ENCODE data around the gene COL6A2. TPM values are rescaled to one million over a fixed set of nuclear protein-coding genes. Genes with fewer than 3 reads are reported as not detected.
"Not testable (repeated sequence)": the region's sequence is repeated elsewhere in the genome, so short reads cannot be mapped to it uniquely, and the experiment has no call there.

Gene COL6A2
- total RNA-seq, 4 donors from 2014 or later = 321 to 1,200 (median 948) TPM

DNA sequence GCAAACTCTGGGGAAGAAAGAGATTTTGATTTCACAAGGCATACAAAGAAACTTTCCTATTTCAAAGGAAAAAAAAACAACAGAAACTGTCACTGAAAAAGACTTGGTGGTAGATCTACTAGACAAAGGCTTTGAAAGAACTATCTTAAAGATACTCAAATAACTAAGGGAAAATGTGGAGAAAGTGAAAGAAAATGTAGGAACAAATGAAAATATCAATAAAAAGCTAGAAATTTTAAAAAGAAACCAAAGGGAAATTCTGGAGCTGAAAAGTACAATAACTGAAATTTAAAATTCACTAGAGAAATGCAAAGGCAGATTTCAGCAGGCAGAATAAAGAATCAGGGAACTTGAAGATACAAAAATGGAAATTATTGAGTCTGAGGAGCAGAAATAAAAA lies 6.2 kb downstream of the COL6A2 start:
- no peak for DNase-seq
- no peaks in the 10 kb centered on the region for H3K36me3 ChIP-seq
- no peak overlapping the region for H3K27ac ChIP-seq
- no peak overlapping the region for H3K4me3 ChIP-seq
- H3K9me3 ChIP-seq = peaks cover 0 to 21% of the 10 kb centered on the region in 2 donors
- peaks cover 0 to 5% of the 10 kb centered on the region in 2 donors for H3K4me1 ChIP-seq
- H3K27me3 ChIP-seq = no peaks in the 10 kb centered on the region
- intact Hi-C loops (cut with DNase I; ENCODE audit: low total_unique reads) = no loop called here
- TF ChIP-seq, protein P1, sequence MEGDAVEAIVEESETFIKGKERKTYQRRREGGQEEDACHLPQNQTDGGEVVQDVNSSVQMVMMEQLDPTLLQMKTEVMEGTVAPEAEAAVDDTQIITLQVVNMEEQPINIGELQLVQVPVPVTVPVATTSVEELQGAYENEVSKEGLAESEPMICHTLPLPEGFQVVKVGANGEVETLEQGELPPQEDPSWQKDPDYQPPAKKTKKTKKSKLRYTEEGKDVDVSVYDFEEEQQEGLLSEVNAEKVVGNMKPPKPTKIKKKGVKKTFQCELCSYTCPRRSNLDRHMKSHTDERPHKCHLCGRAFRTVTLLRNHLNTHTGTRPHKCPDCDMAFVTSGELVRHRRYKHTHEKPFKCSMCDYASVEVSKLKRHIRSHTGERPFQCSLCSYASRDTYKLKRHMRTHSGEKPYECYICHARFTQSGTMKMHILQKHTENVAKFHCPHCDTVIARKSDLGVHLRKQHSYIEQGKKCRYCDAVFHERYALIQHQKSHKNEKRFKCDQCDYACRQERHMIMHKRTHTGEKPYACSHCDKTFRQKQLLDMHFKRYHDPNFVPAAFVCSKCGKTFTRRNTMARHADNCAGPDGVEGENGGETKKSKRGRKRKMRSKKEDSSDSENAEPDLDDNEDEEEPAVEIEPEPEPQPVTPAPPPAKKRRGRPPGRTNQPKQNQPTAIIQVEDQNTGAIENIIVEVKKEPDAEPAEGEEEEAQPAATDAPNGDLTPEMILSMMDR (IDR thresholded peaks at IDR 0.05) = no peak
- TF ChIP-seq POLR2A (IDR thresholded peaks at IDR 0.05) = no peak

DNA sequence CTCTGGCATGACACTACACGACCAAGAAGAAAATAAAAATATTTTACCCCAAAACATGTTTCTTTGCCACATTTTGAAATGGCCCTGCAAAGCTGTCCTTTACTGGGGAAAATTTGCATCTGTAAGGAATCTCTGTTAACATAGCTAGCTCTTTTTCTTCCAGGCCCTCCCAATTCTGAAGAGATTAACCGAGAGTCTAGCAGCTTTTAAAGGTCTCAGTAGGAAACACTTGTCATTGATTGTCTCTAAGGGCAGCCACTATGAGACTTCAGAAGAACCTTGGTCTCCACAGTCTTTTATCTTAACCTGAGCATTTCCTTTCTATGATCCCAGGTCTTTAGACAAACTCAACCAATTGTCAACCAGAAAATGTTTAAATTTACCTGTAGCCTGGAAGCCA lies 9.5 kb downstream of the COL6A2 start:
- H3K36me3 ChIP-seq; H3K27ac ChIP-seq; DNase-seq; H3K27me3 ChIP-seq; H3K4me3 ChIP-seq; intact Hi-C loops (cut with DNase I; ENCODE audit: low total_unique reads): not testable (repeated sequence)
- H3K4me1 ChIP-seq = peaks cover 0 to 26% of the 10 kb centered on the region in 2 donors
- peaks cover 0 to 16% of the 10 kb centered on the region in 2 donors for H3K9me3 ChIP-seq

DNA sequence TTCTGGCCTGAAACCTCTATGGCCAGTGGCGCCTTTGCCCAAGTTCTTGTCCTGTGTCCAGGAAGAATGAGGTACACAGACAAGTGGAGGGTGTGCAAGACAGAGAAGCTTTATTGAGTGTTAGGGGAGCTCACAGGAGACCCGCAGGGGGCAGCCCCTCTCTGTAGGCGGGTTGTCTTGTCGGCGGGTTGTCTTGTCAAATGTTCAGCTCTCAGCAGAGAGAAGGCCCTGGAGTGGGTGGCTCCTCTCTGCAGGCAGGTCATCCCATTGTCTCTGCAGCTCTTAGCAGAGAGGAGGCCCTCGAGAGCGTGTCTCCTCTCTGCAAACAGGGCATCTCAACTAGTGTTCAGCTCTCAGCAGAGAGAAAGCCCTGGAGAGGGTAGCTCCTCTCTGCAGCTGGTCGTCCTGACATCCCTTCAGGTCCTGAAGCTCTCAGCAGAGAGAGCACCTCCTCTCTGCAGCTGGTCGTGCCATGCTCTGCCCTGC lies 11.0 kb downstream of the COL6A2 start:
- no peaks in the 10 kb centered on the region for H3K36me3 ChIP-seq
- no peak overlapping the region for H3K4me3 ChIP-seq
- no peak for TF ChIP-seq POLR2A (IDR thresholded peaks at IDR 0.05)
- TF ChIP-seq, protein P1 (IDR thresholded peaks at IDR 0.05) = no peak
- intact Hi-C loops (cut with DNase I; ENCODE audit: low total_unique reads) = no loop called here
- peaks cover 0 to 7% of the 10 kb centered on the region in 2 donors for H3K9me3 ChIP-seq
- DNase-seq = no peak
- H3K4me1 ChIP-seq = peaks cover 0 to 26% of the 10 kb centered on the region in 2 donors
- no peaks in the 10 kb centered on the region for H3K27me3 ChIP-seq
- no peak overlapping the region for H3K27ac ChIP-seq

DNA sequence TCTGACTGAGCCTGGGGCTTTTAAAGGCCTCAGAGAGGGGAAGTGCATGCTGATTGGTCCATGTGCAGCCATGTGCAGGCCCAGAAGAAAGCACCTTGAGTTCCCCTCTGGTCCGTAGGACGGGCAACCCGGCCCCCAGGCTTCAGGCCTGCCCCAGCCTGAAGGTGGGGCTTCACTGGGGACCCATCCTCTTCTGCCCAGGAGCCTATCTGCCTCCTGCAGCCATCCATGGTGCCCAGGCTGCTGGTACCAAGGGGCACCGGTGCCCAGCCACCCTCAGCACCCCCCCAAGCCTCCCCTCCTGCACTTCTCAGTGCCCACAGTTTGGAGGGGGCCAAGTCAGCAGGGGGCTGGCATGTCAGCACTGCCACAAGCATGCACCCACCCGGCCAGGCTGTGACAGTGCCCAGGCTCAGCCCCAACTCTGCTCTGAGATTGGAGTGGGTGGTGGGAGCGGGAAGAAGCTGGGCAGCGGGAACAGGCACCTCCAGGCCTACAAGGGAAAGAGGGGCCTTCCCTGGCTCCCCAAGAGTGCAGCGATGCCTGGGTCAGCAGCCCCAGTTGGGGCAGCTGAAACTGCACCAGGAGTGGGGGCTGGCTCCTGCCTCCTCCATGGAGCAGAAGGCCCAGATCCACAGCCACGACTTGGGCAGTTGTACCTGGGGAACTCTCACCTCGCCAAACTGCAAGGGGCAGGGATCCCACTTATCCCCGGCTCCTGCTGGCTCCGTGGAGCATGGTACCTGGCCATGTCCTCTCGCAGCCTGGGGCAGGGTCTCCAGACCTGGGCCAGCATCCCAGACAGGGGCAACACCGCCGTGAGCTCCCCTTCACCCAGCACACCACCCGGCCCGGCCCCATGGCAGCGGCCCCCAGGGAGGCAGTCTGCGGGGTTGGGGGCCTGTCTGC lies 11.7 kb downstream of the COL6A2 start:
- no peak for TF ChIP-seq POLR2A (IDR thresholded peaks at IDR 0.05)
- TF ChIP-seq, protein P1 (IDR thresholded peaks at IDR 0.05) = no peak
- H3K27ac ChIP-seq = peak overlapping the region; percentile 58 to 68
- intact Hi-C loops (cut with DNase I; ENCODE audit: low total_unique reads) = no loop called here
- peaks cover 0 to 26% of the 10 kb centered on the region in 2 donors for H3K4me1 ChIP-seq
- no peaks in the 10 kb centered on the region for H3K27me3 ChIP-seq
- H3K36me3 ChIP-seq = no peaks in the 10 kb centered on the region
- H3K9me3 ChIP-seq = peaks cover 0 to under 1% of the 10 kb centered on the region in 2 donors
- no peak for DNase-seq
- H3K4me3 ChIP-seq = no peak overlapping the region

DNA sequence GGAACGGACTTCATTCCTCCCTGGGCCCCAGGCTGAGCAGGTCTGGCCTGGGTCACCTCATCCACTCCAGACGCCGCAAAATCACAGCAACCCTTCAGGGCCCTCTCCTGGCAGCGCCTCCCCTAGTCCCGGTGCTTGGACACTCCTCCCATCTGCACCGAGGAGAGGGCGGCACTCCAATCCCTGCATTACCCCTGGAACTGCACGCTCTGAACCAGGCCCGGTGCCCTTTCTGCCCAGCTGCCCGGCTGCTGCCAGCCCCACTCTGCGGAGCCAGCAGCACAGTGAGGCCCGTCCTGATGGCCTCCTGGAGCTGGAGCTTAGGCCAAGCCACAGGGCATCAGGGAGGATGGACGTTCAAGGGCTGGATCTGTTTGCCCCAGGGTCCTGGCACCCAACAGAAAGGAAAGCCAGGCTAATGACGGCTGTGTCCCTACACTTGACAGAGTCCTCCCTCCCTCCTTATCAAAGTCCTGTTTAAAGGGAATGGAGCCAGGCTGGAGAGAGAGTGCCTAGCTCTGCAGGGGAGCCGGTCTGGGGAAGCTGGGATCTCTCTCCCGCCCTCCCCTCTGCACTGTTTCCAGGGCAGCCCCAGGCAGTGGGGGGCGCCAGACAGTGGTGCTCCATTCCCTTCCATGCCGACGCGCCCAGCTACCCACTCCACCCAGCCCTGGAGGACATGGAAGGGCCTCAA lies 12.7 kb downstream of the COL6A2 start:
- H3K27me3 ChIP-seq = no peaks in the 10 kb centered on the region
- H3K9me3 ChIP-seq = no peaks in the 10 kb centered on the region
- H3K4me1 ChIP-seq = peaks cover 0 to 26% of the 10 kb centered on the region in 2 donors
- intact Hi-C loops (cut with DNase I; ENCODE audit: low total_unique reads) = no loop called here
- no peak overlapping the region for H3K4me3 ChIP-seq
- H3K36me3 ChIP-seq = no peaks in the 10 kb centered on the region
- DNase-seq = peak; percentile 44 to 61
- H3K27ac ChIP-seq = peak overlapping the region; percentile 58 to 68
- TF ChIP-seq POLR2A (IDR thresholded peaks at IDR 0.05) = no peak
- TF ChIP-seq, protein P1 (IDR thresholded peaks at IDR 0.05) = peak in 3 of 4 experiments; percentile 16 to 44 (median 36)

All from uterus (tissue), 4 donors.